Measurements from ENCODE around the gene PDE12.
"Not testable (repeated sequence)": the region's sequence is repeated elsewhere in the genome, so short reads cannot be mapped to it uniquely, and the experiment has no call there.

PDE12 gene

DNA sequence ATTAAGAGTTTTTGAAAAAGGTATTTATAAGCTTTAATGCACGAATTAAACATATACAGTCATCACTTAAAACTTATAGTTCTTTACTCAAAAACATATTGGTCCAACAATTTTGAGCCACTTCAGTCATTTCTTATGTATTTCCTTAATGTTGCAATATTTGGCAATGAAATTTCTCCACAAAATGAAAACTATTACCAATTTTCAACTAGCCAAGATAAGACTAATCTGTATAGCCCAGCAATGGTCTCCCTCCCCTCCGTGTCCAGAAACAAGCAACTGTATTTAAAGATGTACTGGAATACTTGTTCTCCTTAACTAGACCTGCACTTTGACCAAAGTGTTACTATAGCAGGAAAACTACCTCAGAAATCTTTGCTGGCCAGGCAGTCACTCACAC lies 31.8 kb downstream of the PDE12 start:
- no peak for DNase-seq (ENCODE audit: low spot score)

DNA sequence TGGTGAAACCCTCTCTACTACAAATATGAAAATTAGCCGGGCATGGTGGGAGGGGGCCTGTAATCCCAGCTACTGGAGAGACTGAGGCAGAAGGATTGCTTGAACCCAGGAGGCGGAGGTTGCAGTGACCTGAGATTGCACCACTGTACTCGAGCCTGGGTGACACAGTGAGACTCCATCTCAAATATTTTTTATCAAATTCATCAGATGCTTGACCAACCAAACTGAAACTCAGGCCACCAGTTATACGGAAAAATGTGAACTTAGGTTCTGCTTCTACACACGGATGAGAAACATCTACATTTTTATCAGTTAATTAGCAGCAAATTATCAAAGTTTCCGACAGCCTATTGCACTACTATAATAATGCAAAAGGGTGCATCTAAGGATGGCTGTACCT lies 36.2 kb downstream of the PDE12 start:
- DNase-seq (ENCODE audit: low spot score), result no peak

DNA sequence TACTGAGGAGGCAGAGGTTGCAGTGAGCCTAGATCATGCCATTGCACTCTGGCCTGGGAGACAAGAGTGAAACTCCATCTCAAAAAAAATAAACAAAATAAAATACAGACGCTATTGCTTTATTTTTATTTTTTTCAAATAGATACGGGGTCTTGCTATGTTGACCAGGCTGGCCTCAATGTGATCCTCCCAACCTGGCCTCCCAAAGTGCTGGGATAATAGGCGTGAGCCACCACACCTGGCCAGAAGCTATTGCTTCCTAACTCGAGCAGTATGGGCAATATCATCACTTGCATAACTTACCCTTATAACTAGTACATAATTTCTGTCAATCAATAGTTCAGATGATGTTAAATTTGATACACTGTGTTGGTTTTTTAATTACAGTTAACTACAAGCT lies 38.1 kb downstream of the PDE12 start:
- DNase-seq (ENCODE audit: low spot score), result no peak

DNA sequence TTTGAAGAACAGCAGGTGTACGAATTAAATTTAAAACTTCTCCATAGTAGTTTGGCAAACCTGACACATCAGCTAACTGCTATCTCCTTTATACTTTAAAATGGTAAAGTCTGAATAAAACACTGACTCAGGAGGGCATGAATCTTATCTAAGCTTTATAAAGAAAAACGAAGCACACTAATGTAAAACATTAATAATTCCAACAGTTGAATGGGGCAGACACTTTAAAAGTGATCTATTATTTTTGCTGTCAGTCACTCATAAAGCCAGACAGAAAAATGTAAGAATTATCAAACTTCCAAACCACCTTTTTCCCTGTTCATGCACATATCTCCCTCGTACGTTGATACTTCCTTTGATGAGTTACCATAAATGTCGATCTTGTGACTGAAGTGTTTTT lies 38.5 kb downstream of the PDE12 start:
- DNase-seq (ENCODE audit: low spot score), result no peak

DNA sequence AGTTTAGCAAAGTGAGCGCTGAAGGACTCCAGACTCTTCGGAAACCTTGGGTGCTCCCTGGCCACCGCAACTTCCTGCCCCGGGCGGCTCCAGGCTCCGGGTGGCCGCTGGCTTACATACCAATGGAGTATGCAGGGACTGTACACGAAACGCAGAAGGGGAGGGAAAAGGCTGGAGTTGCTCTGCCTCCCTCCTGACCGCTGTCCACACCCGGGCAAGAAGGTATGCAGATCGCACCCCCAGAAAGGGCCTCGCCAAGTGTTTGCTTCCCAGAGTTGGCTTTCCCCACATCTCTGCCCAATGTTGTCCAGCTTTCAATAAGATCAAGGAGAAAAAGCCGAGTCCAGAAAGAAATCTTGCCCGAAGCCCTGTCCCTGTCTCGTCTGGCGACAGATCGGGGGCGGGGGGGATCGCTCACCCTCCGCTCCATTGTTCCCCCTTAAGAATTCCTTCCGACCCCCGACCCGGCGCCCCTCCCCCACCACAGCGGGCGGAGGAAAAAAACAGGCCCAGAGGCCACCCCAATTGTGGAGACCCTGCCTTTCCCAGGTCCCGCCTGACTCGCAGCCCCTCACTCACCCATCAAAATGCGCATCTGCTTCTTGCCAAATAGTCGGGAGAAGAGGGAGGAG lies 40.5 kb downstream of the PDE12 start:
- DNase-seq (ENCODE audit: low spot score), result peak; percentile 80

DNA sequence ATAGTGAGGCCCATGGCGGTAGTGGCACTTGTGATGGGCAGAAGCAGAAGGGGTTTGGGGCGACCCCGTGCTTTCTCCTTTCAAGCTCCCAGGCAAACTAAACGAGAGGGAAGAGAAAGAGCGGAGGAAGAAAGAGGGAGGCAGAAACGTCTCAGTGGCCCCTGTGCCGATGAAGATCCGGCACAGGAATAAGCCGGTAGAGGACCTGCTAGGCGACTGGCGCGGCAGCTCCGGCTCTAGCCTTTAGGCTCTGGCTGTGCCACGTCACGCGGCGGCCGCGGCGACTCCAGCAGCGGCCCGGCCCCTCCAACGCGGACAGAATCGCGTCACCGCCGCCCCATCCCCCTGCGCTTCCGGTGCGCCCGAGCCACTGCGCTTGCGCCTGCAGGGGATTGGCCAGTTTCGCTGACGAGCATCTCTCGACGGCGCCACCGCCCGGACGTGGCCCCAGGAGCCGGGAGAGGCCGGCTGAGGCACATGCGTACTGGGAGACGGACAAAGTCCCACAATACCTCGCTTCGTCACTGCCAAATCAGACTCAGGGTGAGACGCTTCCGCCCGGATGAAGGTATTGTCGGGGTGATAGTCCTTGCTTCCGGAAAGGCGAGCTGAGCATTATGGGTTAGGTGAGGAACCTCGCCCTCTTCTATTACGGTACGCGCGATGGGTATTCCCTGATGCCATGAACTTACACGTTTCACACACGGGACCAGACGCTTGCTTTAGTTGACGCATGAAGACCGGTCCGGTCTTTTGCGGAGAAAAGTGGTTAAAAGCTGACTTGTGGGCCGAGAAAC lies 41.3 kb downstream of the PDE12 start, which contains the start of gene ARF4:
Gene ARF4 (minus strand): TSS at position 218 of the 797 bp plus-strand sequence. CDS start 204 bp downstream, at position 14.
- DNase-seq (ENCODE audit: low spot score), result peak; percentile 100

DNA sequence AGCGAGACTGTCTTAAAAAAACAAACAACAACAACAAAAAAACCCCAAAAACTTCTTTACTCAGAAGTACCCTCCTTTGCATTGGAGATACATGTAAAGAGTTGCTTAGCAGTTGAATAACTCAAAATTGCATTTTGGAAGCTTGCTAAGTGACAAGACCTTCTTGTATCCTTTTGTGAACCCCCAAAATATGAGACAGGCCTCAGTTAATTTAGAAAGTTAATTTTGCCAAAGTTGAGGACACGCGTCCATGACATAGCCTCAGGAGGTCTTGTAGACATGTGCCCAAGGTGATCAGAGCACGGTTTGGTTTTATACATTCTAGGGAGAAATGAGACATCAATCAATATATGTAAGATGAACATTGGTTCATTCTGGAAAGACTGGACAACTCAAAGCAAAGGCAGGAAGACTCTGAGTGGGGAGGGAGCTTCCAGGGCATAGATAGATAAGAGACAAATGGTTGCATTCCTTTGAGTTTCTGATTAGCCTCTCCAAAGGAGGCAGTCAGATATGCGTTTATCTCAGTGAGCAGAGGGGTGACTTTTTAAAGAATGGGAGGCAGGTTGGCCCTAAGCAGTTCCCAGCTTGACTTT lies 42.8 kb downstream of the PDE12 start:
- no peak for DNase-seq (ENCODE audit: low spot score)

DNA sequence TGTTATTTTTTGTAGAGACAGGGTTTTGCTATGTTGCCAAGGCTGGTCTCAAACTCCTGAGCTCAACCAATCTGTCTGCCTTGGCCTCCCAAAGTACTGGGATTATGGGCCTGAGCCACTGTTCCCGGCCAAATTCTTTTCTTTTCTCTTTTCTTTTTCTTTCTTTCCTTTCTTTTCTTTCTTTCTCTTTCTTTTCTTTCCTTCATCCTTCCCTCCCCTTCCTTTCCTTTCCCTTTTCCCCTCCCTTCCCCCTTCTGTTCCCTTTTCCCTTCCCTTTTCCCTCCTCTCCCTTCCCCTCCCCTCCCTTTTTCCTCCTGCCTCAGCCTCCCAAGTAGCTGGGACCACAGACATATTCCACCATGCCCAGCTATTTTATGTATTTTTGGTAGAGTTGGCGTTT lies 44.1 kb downstream of the PDE12 start:
- no peak for DNase-seq (ENCODE audit: low spot score)

DNA sequence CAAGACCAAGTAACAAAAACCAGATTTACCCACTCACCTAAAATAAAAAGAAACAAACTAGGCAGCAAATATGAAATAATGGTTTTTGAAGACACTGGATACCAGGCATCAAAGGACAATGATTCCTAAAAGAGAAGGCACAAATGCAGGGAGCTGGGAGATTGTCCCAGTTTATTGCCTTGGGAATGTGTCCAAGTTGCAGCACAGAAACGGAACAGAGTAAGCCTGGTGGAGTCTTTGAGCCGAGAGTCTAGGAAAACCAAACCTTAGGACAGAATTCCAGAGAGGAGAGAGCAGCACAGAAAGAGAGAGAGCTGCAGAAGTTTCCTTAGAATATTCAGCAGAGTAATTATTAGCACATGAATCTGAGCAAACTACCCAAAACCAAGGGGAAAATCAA lies 48.9 kb downstream of the PDE12 start:
- no peak for DNase-seq (ENCODE audit: low spot score)

DNA sequence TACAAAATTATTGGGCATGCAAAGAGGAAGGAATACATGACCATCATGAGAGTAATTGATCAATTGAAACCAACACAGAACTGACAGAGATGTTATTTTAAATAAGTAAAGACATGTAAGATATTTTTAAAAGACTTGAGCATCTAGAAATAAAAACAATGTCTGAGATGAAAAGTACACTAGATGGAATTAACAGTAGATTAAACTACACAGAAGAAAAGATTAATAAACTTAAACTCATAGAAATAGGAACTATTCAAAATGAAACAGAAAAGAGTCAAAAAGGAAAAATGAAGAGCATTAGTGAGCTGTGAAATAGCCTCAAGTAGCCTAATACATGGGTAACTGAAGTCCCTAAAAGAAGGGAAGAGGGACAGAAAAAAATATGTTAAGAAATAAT lies 49.6 kb downstream of the PDE12 start:
- no peak for DNase-seq (ENCODE audit: low spot score)

DNA sequence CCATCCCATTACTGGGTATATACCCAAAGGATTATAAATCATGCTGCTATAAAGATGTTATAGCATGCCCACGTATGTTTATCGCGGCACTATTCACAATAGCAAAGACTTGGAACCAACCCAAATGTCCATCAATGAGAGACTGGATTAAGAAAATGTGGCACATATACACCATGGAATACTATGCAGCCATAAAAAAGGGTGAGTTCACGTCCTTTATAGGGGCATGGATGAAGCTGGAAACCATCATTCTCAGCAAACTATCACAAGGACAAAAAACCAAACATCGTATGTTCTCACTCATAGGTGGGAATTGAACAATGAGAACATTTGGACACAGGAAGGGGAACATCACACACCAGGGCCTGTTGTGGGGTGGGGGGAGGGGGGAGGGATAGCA lies 55.8 kb downstream of the PDE12 start:
- not testable (repeated sequence) for DNase-seq (ENCODE audit: low spot score)

DNA sequence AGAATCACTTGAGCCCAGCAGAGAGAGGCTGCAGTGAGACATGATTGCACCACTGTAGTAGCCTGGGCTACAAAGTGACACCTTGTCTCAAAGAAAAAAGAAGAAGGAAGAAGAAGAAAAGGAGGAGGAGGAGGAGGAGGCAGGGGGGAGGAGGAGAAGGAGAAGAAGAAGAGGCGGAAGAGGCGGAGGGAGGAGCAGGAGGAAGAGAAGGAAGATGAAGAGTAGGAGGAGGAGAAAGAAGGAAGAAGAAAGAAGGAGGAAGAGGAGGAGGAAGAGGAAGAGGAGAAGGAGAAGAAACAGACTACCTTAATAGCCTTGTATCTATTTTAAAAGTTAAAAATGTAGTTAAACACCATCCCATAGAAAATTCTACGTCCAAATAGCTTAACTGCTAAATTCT lies 60.2 kb downstream of the PDE12 start:
- DNase-seq (ENCODE audit: low spot score), result no peak
